C4-2B (cell line): ENCODE data around the gene SLC30A3.
"Not testable (repeated sequence)": the region's sequence is repeated elsewhere in the genome, so short reads cannot be mapped to it uniquely, and the experiment has no call there.

Experiments used
- H3K27ac ChIP-seq: fragments of 450-650 bp; 2 replicates; pipeline ENCODE4 v1.5.1; 2017
- ZFX ChIP-seq: fragments of 450-650 bp; IDR thresholded peaks from 2 replicates; pipeline ENCODE4 v1.6.1; 2017
- TF ChIP-seq, protein P1 (sequence below): fragments of 450-650 bp; conservative IDR thresholded peaks from 2 replicates; pipeline ENCODE4 v1.5.1; 2017; ENCODE audit warnings: mild to moderate bottlenecking

SLC30A3 gene

DNA sequence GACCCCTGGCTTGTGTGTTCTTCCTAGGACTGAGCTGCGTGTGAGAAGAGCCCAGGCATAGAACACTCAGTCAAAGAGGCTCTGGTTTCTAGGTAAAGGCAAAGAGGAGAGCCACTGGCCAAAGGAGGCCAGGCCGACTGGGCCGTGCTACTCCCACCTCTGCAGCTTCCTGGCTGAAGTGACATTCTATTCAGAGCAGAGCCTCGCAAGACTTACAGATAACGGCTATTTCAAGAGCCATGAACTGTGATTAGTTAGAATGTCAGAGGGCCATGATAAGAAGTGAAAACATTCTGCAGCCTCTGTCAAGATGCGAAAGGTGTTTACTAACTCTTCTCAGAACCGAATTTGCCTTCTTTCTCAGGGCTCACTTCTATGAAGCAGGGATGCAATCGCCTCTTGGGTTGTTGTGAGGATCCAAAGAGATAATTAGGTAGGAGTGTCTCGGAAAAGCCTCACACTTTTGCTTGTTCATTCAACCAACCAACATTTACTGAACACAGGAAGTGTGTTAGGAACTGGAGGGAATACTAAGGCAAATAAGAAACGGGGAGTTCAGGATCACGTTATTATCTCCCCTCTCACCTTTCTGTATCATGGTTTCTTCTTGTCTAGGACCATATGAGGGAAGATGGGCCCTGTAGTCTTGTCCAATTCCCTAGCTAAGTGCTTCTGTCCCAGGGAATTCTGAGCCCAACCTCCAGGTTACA lies 8.9 kb upstream of the SLC30A3 start:
- TF ChIP-seq, protein P1, sequence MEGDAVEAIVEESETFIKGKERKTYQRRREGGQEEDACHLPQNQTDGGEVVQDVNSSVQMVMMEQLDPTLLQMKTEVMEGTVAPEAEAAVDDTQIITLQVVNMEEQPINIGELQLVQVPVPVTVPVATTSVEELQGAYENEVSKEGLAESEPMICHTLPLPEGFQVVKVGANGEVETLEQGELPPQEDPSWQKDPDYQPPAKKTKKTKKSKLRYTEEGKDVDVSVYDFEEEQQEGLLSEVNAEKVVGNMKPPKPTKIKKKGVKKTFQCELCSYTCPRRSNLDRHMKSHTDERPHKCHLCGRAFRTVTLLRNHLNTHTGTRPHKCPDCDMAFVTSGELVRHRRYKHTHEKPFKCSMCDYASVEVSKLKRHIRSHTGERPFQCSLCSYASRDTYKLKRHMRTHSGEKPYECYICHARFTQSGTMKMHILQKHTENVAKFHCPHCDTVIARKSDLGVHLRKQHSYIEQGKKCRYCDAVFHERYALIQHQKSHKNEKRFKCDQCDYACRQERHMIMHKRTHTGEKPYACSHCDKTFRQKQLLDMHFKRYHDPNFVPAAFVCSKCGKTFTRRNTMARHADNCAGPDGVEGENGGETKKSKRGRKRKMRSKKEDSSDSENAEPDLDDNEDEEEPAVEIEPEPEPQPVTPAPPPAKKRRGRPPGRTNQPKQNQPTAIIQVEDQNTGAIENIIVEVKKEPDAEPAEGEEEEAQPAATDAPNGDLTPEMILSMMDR = no peak
- TF ChIP-seq ZFX = no peak
- no peak overlapping the region for H3K27ac ChIP-seq

DNA sequence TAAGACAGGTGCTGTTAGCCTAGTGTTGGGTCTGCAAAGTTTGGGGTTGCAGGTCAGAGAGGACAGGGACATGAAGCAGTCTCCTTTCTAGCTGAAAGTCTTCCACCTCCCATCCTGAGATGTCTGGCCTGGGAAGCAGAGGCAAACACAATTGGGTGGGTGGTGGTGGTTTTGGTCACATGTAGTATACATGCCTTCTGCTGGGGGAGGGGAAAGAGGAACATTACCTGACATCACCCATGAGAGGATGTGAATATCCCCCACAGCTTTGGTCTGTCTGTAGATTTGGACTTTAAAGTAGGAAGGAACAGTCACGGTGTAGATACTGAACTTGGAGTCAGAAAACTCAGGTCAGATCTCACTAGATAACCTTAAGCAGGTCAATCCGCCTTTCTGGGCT lies 7.8 kb upstream of the SLC30A3 start:
- no peak overlapping the region for H3K27ac ChIP-seq
- TF ChIP-seq, protein P1 = no peak
- no peak for TF ChIP-seq ZFX

DNA sequence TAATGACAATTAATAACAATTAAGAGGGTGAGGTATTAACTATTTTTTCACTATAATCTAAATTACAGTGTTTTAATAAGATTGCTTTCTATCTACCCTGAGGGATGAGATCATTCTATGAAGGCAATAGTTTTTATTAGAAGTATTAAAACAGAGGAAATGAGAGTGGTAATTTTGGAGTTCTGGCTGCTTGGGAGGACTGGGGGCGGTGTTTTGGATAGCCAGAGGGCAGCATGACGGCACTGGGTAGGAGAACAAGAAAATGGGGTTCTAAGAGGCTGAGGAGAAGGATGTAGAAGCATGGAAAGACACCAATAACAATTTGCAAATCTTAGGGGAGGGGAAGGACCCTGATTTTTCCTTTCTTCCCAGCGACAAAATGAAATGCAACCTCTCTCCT lies 7.3 kb upstream of the SLC30A3 start:
- no peak for TF ChIP-seq ZFX
- TF ChIP-seq, protein P1 = no peak
- H3K27ac ChIP-seq = no peak overlapping the region

DNA sequence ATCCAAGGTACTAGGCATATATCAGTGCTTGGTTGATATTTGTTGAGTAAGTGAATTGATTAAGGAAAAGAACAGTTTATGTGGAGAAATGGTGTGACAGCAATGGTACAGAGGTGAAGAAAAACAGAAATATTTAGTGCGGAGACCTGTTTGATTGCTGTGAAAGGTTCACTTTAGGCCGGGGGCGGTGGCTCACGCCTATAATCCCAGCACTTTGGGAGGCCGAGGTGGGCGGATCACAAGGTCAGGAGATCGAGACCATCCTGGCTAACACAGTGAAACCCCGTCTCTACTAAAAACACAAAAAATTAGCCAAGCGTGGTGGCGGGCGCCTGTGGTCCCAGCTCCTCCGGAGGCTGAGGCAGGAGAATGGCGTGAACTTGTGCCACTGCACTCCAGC lies 5.4 kb upstream of the SLC30A3 start:
- H3K27ac ChIP-seq = not testable (repeated sequence)

DNA sequence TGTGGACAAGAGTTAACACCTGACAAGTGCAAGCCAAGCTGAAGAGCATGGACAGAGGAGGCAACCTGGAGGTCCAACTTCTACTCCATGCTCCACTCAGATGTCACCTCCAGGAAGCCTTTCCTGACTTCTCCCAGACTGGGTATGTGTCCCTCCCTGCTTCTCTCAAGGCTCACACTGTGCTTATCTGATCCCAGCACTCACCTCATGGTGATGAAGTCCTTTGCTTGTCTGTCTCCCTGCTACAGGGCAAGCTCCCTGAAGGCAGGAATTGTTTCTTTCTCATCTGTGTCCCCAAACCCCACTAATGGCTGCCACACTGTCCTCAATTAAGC lies 2.7 kb upstream of the SLC30A3 start:
- no peak overlapping the region for H3K27ac ChIP-seq
- TF ChIP-seq, protein P1 = no peak
- no peak for TF ChIP-seq ZFX

DNA sequence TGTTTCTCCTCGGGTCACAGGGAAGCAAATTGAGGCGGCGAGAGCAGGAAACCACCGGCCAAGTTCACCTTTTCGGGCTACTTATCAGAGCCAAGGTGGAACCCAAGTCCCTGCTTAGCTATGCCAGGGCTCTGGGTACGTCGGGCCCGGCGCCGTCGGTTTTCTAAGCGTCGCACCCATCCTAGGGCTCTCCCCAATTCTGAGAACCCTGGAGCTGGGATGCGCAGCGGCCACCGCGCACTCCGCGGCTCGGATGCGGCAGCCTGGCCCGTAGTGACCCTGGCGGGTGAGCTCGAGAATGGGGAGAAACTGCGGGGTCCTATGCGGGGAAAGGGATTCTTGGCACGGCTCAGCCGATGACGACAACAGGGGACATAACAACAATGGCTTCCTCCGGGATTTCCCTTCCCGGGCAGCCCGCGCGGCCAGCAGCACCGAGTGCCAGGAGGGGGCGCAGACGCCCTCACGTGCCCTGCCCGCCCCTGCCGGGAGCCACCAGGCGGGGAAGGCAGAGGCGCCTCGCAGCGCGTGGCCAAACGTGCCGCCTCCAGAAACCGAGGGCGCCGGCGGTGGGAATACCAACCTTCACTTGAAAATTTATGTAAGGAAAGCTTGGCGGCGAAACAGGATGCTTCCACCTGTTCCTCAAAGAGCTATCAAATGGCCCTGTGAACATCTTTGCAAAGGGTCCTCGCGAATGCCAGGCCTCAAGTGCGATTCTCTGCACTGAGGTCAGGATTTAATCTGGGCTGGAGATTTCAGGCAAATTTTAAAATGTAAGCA lies 2.1 kb upstream of the SLC30A3 start:
- no peak overlapping the region for H3K27ac ChIP-seq

DNA sequence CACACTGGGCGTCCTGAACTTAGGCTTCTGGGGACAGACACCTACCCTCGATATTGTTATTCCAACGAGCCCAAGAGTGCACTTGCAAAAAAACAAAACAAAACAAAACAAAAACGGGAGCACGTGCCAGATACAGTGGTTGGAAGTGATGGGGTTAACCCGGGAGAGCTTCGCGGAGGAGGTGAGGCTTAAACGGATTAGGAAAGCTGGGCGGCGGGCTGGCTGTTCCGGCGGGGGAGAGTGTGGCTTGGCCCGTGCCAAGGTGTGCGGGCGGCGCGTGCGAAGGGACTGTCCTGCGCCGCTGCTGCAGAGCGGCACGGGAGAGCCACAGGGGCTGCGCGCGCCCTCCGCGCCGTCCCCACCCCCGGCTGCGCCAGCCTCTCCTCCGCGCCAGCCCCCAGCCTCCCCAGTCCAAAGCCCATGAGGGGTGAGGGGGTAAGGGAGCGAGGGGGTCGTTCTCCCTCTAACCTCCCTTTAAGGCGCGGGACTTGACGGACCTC lies 1.5 kb upstream of the SLC30A3 start:
- H3K27ac ChIP-seq = no peak overlapping the region
- TF ChIP-seq ZFX = no peak
- TF ChIP-seq, protein P1 = no peak

More for the DNA sequence above, 2.1 kb upstream of the SLC30A3 start:
- no peak for TF ChIP-seq ZFX
- TF ChIP-seq, protein P1 = no peak; the same call in 1 of the 2 replicates
